OCI-LY3 (cell line): Measurements from ENCODE around the gene SLC6A11.

Source experiments
- EZH2phosphoT487 ChIP-seq: fragments of 200-600 bp; shearing (Covaris generic); IDR thresholded peaks from 2 replicates; pipeline ENCODE4 v1.6.1; 2018; ENCODE audit warnings: antibody characterized with exemption, mixed run types, low read depth
- TF ChIP-seq, protein P1 (sequence below): fragments of 200-600, 300-600 bp; sonication (generic); IDR thresholded peaks from 2 replicates; pipeline ENCODE4 v1.5.1; 2014; ENCODE audit warnings: antibody characterized with exemption, low read length, low read depth

GRCh38 chr3:10956986-10957385, 141.0 kb downstream of the SLC6A11 start:
- no peak for TF ChIP-seq EZH2phosphoT487
- TF ChIP-seq, protein P1, sequence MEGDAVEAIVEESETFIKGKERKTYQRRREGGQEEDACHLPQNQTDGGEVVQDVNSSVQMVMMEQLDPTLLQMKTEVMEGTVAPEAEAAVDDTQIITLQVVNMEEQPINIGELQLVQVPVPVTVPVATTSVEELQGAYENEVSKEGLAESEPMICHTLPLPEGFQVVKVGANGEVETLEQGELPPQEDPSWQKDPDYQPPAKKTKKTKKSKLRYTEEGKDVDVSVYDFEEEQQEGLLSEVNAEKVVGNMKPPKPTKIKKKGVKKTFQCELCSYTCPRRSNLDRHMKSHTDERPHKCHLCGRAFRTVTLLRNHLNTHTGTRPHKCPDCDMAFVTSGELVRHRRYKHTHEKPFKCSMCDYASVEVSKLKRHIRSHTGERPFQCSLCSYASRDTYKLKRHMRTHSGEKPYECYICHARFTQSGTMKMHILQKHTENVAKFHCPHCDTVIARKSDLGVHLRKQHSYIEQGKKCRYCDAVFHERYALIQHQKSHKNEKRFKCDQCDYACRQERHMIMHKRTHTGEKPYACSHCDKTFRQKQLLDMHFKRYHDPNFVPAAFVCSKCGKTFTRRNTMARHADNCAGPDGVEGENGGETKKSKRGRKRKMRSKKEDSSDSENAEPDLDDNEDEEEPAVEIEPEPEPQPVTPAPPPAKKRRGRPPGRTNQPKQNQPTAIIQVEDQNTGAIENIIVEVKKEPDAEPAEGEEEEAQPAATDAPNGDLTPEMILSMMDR, result no peak
